ENCODE results near the gene IL2.

Gene IL2

DNA sequence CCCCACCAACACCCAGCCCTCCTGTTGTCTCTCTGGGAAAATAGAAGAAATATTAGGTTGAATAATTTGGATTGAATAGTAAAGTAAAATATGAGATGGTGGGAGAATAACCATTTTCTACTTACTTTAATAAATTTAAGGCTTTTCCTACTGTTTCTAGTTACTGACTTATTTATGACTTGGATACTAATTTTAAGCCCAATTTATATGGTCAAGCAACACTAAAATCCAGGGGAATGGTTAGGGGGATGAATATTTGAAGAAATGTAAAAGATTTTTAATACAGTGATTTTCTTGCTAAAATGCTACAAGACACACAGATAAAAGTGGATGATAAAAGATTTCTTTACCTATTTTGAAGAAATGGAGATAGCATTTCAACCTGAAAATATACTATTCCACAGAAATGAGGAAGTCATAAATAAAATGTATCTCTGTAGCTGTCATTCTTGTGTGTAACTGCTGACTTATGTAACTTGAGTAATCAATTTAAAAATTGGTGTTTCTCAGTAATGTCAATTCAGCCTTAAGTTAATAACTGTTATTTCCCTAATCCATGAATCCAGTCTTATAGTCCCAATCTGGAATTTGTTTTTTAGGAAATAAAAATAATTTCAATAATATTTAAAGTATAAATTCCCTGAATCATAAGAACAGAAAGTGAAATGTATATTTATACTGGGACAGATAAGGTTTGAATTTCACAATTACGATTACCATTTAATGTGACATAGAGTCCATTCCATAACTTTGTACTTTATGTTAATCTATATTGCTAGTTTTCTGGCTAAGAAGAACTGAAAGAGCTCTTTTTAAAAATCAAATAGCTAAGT, 24.3 kb upstream of the IL2 start:
- TF ChIP-seq, protein P1, sequence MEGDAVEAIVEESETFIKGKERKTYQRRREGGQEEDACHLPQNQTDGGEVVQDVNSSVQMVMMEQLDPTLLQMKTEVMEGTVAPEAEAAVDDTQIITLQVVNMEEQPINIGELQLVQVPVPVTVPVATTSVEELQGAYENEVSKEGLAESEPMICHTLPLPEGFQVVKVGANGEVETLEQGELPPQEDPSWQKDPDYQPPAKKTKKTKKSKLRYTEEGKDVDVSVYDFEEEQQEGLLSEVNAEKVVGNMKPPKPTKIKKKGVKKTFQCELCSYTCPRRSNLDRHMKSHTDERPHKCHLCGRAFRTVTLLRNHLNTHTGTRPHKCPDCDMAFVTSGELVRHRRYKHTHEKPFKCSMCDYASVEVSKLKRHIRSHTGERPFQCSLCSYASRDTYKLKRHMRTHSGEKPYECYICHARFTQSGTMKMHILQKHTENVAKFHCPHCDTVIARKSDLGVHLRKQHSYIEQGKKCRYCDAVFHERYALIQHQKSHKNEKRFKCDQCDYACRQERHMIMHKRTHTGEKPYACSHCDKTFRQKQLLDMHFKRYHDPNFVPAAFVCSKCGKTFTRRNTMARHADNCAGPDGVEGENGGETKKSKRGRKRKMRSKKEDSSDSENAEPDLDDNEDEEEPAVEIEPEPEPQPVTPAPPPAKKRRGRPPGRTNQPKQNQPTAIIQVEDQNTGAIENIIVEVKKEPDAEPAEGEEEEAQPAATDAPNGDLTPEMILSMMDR (IDR thresholded peaks at IDR 0.05; ENCODE audit: extremely low read depth, insufficient read depth, missing control alignments), result no peak
- in situ Hi-C loops (cut with MboI; ENCODE audit: low pct_unique_long_range_greater_than_20kb, low sequenced_read_pairs, unreplicated experiment), result no loop called here
- no peak for DNase-seq (ENCODE audit: low spot score)

DNA sequence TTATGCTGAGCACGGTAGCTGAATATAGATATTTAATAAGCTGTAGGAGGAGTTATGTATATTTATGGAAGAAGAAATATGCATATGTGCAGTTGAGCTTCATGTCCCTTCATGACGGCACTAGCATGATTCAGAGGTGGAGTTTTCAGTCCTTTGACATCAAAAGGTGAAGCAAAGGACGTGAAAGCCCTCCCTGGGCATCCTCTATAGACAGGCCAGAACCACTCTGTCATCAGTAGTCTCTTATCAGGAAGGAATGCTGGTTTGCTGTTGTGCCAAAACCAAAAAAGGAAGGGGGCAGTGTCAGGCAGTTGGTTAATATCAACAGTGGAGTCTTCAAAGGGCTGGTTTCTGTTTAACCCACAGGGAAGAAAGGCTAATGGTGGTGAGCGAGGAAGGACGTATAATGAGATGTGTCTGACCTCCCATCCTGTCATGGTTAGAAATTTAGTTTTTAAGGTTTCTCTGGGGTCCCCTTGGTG, 23.5 kb upstream of the IL2 start:
- DNase-seq (ENCODE audit: low spot score), result no peak
- TF ChIP-seq, protein P1 (IDR thresholded peaks at IDR 0.05; ENCODE audit: extremely low read depth, insufficient read depth, missing control alignments), result no peak
- in situ Hi-C loops (cut with MboI; ENCODE audit: low pct_unique_long_range_greater_than_20kb, low sequenced_read_pairs, unreplicated experiment), result no loop called here

DNA sequence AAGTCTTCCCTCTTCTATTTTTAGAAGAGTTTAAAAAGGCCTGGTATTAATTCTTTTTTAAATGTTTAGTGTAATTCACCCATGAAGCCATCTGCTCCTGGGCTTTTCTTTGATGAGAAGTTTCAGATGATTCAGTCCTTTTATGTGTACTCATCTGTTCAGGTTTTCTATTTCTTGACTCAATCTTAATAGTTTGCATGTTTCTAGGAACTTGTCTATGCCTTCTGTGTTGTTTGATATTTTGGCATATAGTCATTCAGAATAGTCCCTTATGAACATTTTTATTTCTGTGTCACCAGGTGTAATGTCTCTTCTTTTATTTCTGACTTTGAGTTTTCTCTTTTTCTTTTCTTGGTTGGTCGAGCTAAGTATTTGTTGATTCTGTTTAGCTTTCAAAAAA, 20.2 kb upstream of the IL2 start:
- in situ Hi-C loops (cut with MboI; ENCODE audit: low pct_unique_long_range_greater_than_20kb, low sequenced_read_pairs, unreplicated experiment), result no loop called here
- DNase-seq (ENCODE audit: low spot score), result no peak
- TF ChIP-seq, protein P1 (IDR thresholded peaks at IDR 0.05; ENCODE audit: extremely low read depth, insufficient read depth, missing control alignments), result no peak

DNA sequence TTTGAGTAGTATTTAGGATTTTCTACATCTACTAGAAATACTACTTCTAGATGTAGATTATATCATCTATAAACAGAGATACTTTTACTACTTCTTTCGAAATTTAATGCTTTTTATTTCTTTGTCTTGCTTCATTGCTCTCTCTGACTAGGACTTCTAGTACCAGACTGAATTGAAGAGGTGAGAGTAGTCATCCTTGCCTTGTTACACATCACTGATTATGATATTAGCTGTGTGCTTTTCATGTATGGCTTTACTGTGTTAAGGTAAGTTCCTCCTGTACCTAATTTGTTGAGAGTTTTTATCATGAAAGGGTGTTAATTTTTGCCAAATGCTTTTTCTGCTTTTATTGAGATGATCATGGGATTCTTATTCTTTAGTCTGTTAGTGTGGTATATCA, 19.6 kb upstream of the IL2 start:
- in situ Hi-C loops (cut with MboI; ENCODE audit: low pct_unique_long_range_greater_than_20kb, low sequenced_read_pairs, unreplicated experiment), result no loop called here
- no peak for DNase-seq (ENCODE audit: low spot score)
- TF ChIP-seq, protein P1 (IDR thresholded peaks at IDR 0.05; ENCODE audit: extremely low read depth, insufficient read depth, missing control alignments), result no peak

DNA sequence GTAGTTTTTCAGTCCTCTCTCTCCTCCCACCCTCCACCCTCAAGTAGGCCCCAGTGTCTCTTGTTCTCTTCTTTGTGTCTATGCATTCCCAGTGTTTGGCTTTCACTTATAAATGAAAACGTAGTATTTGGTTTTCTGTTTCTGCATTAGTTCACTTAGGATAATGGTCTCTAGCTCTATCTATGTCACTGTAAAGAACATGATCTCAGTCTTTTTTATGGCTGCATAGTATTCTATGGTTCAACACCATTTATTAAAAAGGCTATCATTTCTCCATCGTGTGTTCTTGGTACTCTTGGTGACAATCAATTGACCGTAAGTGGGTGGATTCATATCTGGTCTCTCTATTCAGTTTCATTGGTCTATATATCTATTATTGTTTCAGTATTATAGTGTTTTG, 18.7 kb upstream of the IL2 start:
- DNase-seq (ENCODE audit: low spot score), result no peak
- TF ChIP-seq, protein P1 (IDR thresholded peaks at IDR 0.05; ENCODE audit: extremely low read depth, insufficient read depth, missing control alignments), result no peak
- in situ Hi-C loops (cut with MboI; ENCODE audit: low pct_unique_long_range_greater_than_20kb, low sequenced_read_pairs, unreplicated experiment), result no loop called here

DNA sequence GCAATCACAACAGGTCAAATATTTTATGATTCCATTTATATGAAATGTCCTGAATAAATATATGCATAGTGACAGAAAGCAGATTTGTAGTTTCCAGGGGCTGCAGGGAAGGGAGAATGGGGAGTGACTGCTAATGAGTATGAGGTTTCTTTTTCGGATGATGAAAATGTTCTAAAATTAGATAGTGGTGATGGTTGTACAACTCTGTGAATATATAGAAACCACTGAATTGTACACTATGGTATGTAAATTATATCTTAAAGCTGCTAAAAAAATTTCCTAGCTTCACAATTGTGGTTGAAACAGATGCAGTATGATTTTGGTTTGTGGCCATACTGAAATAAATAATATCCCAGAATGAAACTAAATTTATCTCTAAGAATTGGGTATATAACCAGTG, 12.9 kb upstream of the IL2 start:
- in situ Hi-C loops (cut with MboI; ENCODE audit: low pct_unique_long_range_greater_than_20kb, low sequenced_read_pairs, unreplicated experiment), result no loop called here
- DNase-seq (ENCODE audit: low spot score), result no peak
- TF ChIP-seq, protein P1 (IDR thresholded peaks at IDR 0.05; ENCODE audit: extremely low read depth, insufficient read depth, missing control alignments), result no peak

All from GM13977 (cell line).